ENCODE results near the gene SPATA2. TPM values are rescaled to one million over a fixed set of nuclear protein-coding genes. Genes with fewer than 3 reads are reported as not detected.
"Not testable (repeated sequence)": the region's sequence is repeated elsewhere in the genome, so short reads cannot be mapped to it uniquely, and the experiment has no call there.

SPATA2 gene
- total RNA-seq, 1 experiment from 2014 or later, result 8.3 TPM

- CTCF ChIA-PET, result interaction anchor here (0.6 kb wide), 1 partner anchor 11 kb away, joined by 5 read pairs; no protein-coding TSS in a partner anchor
- in situ Hi-C loops (cut with HindIII; ENCODE audit: low pct_unique_long_range_greater_than_20kb, low sequenced_read_pairs), result no loop called here
- no peak for ATAC-seq
Observed at GRCh38 chr20:49899541-49900383, 15.6 kb downstream of the SPATA2 start.

DNA sequence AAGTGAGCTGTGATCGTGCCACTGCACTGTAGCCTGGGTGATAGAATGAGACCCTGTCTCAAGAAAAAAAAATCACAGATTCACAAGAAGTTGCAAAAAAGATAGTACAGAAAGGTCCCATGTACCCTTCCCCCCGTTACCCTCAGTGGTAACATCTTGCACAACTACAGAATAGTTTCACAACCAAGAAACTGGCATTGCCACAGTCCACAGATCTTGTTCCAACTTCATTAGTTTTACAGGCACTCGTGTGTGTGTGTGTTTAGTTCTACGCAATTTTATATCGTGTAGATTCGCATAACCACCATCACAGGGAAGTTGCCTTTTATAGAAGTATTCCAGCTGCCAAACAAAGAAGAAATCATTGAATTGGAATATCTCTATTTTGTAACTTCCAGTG, 19.1 kb downstream of the SPATA2 start:
- BruUV-seq (replicated peaks), result no TSS peak
- Histone ChIP-seq H3K4me1 (ENCODE audit: control insufficient read depth, insufficient read depth, low read length) (peaks cover 18% of the 10 kb centered on the region), H3K27me3 (ENCODE audit: control insufficient read depth, insufficient read depth, low read length) (no peaks in the 10 kb centered on the region), H3K36me3 (ENCODE audit: control insufficient read depth, insufficient read depth, low read length) (no peaks in the 10 kb centered on the region), H3K4me3 (ENCODE audit: low read depth in 2 of 2, low read length in 2 of 2) (no peak overlapping the region), H3K9me3 (ENCODE audit: control insufficient read depth, insufficient read depth, low read depth, low read length) (no peaks in the 10 kb centered on the region), H3K27ac (ENCODE audit: low read length) (no peak overlapping the region)
- no peak for DNase-seq (ENCODE audit: low read depth, low spot score)
- no peak for ATAC-seq
- TF ChIP-seq, protein P1, sequence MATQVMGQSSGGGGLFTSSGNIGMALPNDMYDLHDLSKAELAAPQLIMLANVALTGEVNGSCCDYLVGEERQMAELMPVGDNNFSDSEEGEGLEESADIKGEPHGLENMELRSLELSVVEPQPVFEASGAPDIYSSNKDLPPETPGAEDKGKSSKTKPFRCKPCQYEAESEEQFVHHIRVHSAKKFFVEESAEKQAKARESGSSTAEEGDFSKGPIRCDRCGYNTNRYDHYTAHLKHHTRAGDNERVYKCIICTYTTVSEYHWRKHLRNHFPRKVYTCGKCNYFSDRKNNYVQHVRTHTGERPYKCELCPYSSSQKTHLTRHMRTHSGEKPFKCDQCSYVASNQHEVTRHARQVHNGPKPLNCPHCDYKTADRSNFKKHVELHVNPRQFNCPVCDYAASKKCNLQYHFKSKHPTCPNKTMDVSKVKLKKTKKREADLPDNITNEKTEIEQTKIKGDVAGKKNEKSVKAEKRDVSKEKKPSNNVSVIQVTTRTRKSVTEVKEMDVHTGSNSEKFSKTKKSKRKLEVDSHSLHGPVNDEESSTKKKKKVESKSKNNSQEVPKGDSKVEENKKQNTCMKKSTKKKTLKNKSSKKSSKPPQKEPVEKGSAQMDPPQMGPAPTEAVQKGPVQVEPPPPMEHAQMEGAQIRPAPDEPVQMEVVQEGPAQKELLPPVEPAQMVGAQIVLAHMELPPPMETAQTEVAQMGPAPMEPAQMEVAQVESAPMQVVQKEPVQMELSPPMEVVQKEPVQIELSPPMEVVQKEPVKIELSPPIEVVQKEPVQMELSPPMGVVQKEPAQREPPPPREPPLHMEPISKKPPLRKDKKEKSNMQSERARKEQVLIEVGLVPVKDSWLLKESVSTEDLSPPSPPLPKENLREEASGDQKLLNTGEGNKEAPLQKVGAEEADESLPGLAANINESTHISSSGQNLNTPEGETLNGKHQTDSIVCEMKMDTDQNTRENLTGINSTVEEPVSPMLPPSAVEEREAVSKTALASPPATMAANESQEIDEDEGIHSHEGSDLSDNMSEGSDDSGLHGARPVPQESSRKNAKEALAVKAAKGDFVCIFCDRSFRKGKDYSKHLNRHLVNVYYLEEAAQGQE (IDR thresholded peaks at IDR 0.05; ENCODE audit: insufficient read depth in 1 of 2, low read depth in 2 of 2, low read length in 1 of 2), result no peak
- no peak for TF ChIP-seq TCF7L2 (IDR thresholded peaks at IDR 0.05; ENCODE audit: low read depth, low read length)
- no peak for TF ChIP-seq CTCF (IDR thresholded peaks at IDR 0.05)
- no peak for TF ChIP-seq SIN3A (IDR thresholded peaks at IDR 0.05; ENCODE audit: borderline replicate concordance, insufficient read depth, low read depth, low read length)
- TF ChIP-seq POLR2AphosphoS5 (IDR thresholded peaks at IDR 0.05; ENCODE audit: low read depth, low read length), result no peak
- intact Hi-C loops (cut with micrococcal nuclease; ENCODE audit: unreplicated experiment) (no loop called here), in situ Hi-C loops (cut with HindIII; ENCODE audit: low pct_unique_long_range_greater_than_20kb, low sequenced_read_pairs) (no loop called here)
- ChIA-PET CTCF (interaction anchor here (1.3 kb wide), 1 partner anchor 354 kb away, joined by 3 read pairs; no protein-coding TSS in a partner anchor), POLR2A (no interaction called here)

More at GRCh38 chr20:49899541-49900383, 15.6 kb downstream of the SPATA2 start:
- Histone ChIP-seq H3K36me3 (ENCODE audit: control insufficient read depth, insufficient read depth, low read length) (no peaks in the 10 kb centered on the region; the same call in 1 of the 2 replicates), H3K27ac (ENCODE audit: low read length) (no peak overlapping the region), H3K4me1 (ENCODE audit: control insufficient read depth, insufficient read depth, low read length) (no peaks in the 10 kb centered on the region; the same call in 1 of the 2 replicates), H3K27me3 (ENCODE audit: control insufficient read depth, insufficient read depth, low read length) (no peaks in the 10 kb centered on the region), H3K4me3 (ENCODE audit: low read depth in 2 of 2, low read length in 2 of 2) (no peak overlapping the region), H3K9me3 (ENCODE audit: control insufficient read depth, insufficient read depth, low read depth, low read length) (no peaks in the 10 kb centered on the region)
- TF ChIP-seq, protein P1 (IDR thresholded peaks at IDR 0.05; ENCODE audit: insufficient read depth in 1 of 2, low read depth in 2 of 2, low read length in 1 of 2), result no peak
- no peak for TF ChIP-seq SIN3A (IDR thresholded peaks at IDR 0.05; ENCODE audit: borderline replicate concordance, insufficient read depth, low read depth, low read length)
- TF ChIP-seq CTCF (IDR thresholded peaks at IDR 0.05), result no peak
- TF ChIP-seq POLR2AphosphoS5 (IDR thresholded peaks at IDR 0.05; ENCODE audit: low read depth, low read length), result no peak
- no peak for TF ChIP-seq TCF7L2 (IDR thresholded peaks at IDR 0.05; ENCODE audit: low read depth, low read length)
- no TSS peak for BruUV-seq (replicated peaks)
- DNase-seq (ENCODE audit: low read depth, low spot score), result no peak
- POLR2A ChIA-PET, result no interaction called here
- intact Hi-C loops (cut with micrococcal nuclease; ENCODE audit: unreplicated experiment), result no loop called here

- H3K36me3 ChIP-seq (ENCODE audit: control insufficient read depth, insufficient read depth, low read length); H3K4me3 ChIP-seq (ENCODE audit: low read depth in 2 of 2, low read length in 2 of 2); intact Hi-C loops (cut with micrococcal nuclease; ENCODE audit: unreplicated experiment); H3K27ac ChIP-seq (ENCODE audit: low read length); DNase-seq (ENCODE audit: low read depth, low spot score); BruUV-seq (replicated peaks); in situ Hi-C loops (cut with HindIII; ENCODE audit: low pct_unique_long_range_greater_than_20kb, low sequenced_read_pairs); ATAC-seq; H3K9me3 ChIP-seq (ENCODE audit: control insufficient read depth, insufficient read depth, low read depth, low read length); H3K27me3 ChIP-seq (ENCODE audit: control insufficient read depth, insufficient read depth, low read length): not testable (repeated sequence)
- CTCF ChIA-PET, result interaction anchor here (1.3 kb wide), 1 partner anchor 354 kb away, joined by 3 read pairs; no protein-coding TSS in a partner anchor
- POLR2A ChIA-PET, result interaction anchor here (0.6 kb wide), 1 partner anchor 287 kb away, joined by 3 read pairs; no protein-coding TSS in a partner anchor
- H3K4me1 ChIP-seq (ENCODE audit: control insufficient read depth, insufficient read depth, low read length), result peaks cover 22% of the 10 kb centered on the region
Observed at GRCh38 chr20:49895474-49896093, 19.7 kb downstream of the SPATA2 start.

All from Panc1 (cell line).